ENCODE measurements around the gene PLEKHH2. TPM values are rescaled to one million over a fixed set of nuclear protein-coding genes. Genes with fewer than 3 reads are reported as not detected.
"Not testable (repeated sequence)": the region's sequence is repeated elsewhere in the genome, so short reads cannot be mapped to it uniquely, and the experiment has no call there.

The PLEKHH2 gene
- total and polyA plus RNA-seq, 4 donors, result 9.0 to 19.8 (median 15.5) TPM

DNA sequence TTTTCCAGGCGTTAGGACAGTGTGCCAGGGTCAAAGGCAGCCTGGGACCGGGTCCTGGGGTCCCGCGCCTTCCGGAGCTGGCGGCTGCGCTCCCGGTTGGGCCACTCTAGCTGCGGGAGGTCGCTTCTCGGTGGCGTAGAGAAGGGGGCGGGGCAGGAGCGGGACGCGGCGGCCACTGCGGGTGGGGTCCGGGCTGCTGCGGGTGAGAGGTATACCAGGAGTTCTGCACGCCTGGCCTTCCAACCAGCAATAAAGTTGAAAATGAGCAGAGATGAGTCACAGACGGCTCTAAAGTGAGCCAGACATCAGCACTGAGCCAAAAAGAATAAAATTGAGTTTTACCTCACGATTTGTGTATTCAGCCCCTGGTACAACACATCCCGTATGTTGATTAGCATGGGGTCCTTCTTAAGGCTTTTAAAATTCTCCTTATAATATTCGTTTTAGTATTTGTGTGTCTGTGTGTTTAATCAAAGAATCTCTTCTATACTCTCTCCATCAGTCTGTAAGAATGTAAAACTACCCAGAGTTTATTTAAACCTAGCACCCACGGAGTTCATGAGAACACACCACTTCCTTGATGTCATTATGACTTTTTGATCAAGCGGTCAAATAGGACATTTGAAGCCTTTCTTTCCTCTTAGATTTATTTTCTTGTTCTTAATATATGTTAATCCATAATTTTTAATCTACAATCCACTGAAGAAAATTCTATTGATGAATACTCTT is 39.4 kb downstream of the PLEKHH2 start, which contains the start of gene C1GALT1C1L:
Gene C1GALT1C1L (minus strand): TSS at position 108 of the 729 bp plus-strand sequence. CDS start 107 bp downstream, at position 1.
- Histone ChIP-seq H3K36me3 (ENCODE audit: control insufficient read depth, insufficient read depth, low read length) (no peaks in the 10 kb centered on the region), H3K27me3 (ENCODE audit: control insufficient read depth, insufficient read depth, low read length) (no peaks in the 10 kb centered on the region), H3K27ac (ENCODE audit: low read depth, low read length) (no peak within 1 kb of the TSS), H3K4me1 (ENCODE audit: control insufficient read depth, insufficient read depth, low read length) (no peaks in the 10 kb centered on the region), H3K4me3 (ENCODE audit: low read depth, low read length) (peak within 1 kb of the TSS; percentile 41), H3K9me3 (ENCODE audit: control insufficient read depth, insufficient read depth, low read length) (no peaks in the 10 kb centered on the region)
- peak; percentile 4 to 68 (median 8) for DNase-seq (ENCODE audit: low read depth in 4 of 6, low spot score in 6 of 6)
- 1% methylated on average over 21 of the region's 27 CpGs for WGBS (ENCODE audit: insufficient coverage)

- not testable (repeated sequence) for H3K36me3 ChIP-seq (ENCODE audit: control insufficient read depth, insufficient read depth, low read length); DNase-seq (ENCODE audit: low read depth in 4 of 6, low spot score in 6 of 6); H3K4me3 ChIP-seq (ENCODE audit: low read depth, low read length); H3K9me3 ChIP-seq (ENCODE audit: control insufficient read depth, insufficient read depth, low read length); H3K27me3 ChIP-seq (ENCODE audit: control insufficient read depth, insufficient read depth, low read length); H3K4me1 ChIP-seq (ENCODE audit: control insufficient read depth, insufficient read depth, low read length); H3K27ac ChIP-seq (ENCODE audit: low read depth, low read length)
- WGBS (ENCODE audit: insufficient coverage), result 92% methylated on average over 14 of the region's 32 CpGs
Observed at GRCh38 chr2:43677783-43678182, 40.7 kb downstream of the PLEKHH2 start.

DNA sequence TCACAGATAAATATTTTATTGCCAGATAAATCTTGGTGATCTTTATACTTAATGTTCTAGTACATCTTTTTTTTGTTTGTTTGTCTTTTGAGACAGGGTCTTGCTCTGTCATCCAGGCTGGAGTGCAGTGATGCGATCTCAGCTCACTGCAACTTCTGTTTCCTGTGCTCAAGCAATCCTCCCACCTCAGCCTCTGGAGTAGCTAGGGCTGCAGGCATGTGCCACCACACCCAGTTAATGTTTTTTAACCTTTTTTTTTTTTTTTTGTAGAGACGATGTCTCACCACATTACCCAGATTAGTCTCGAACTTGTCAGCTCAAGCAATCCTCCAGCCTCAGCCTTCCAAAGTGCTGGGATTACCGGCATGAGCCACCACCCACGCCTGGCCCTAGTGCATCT is 48.3 kb downstream of the PLEKHH2 start:
- DNase-seq (ENCODE audit: low read depth in 4 of 6, low spot score in 6 of 6), result no peak
- Histone ChIP-seq H3K9me3 (ENCODE audit: control insufficient read depth, insufficient read depth, low read length) (no peaks in the 10 kb centered on the region), H3K36me3 (ENCODE audit: control insufficient read depth, insufficient read depth, low read length) (no peaks in the 10 kb centered on the region), H3K27me3 (ENCODE audit: control insufficient read depth, insufficient read depth, low read length) (no peaks in the 10 kb centered on the region), H3K4me3 (ENCODE audit: low read depth, low read length) (no peak overlapping the region), H3K27ac (ENCODE audit: low read depth, low read length) (no peak overlapping the region), H3K4me1 (ENCODE audit: control insufficient read depth, insufficient read depth, low read length) (no peaks in the 10 kb centered on the region)
- WGBS (ENCODE audit: insufficient coverage), result 64% methylated on average over 1 of the region's 5 CpGs

DNA sequence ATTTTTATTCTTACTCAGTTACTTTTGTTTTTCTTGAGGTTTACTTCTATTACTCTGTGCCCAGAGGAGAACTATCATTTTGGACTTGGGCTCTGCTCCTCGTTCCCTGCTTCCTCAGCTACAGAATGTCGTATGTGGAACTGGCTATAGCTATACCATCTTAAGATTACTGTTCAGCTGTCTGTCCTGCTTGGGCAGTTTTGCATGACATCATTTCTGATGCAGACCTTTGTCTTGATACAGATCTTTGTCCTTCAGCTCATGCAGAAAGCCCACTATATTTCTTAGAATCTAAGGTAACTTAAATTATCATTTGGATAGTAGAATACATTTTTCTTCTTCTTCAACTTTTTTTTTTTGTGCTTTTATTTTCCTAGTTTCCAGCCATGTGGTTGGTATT is 52.9 kb downstream of the PLEKHH2 start:
- no peak overlapping the region for H3K4me3 ChIP-seq (ENCODE audit: low read depth, low read length)
- H3K27ac ChIP-seq (ENCODE audit: low read depth, low read length), result no peak overlapping the region
- WGBS (ENCODE audit: insufficient coverage), result 95% methylated on average over 2 of the region's 2 CpGs
- no peak for DNase-seq (ENCODE audit: low read depth in 4 of 6, low spot score in 6 of 6)
- H3K4me1 ChIP-seq (ENCODE audit: control insufficient read depth, insufficient read depth, low read length), result no peaks in the 10 kb centered on the region
- H3K36me3 ChIP-seq (ENCODE audit: control insufficient read depth, insufficient read depth, low read length), result no peaks in the 10 kb centered on the region
- no peaks in the 10 kb centered on the region for H3K9me3 ChIP-seq (ENCODE audit: control insufficient read depth, insufficient read depth, low read length)
- H3K27me3 ChIP-seq (ENCODE audit: control insufficient read depth, insufficient read depth, low read length), result no peaks in the 10 kb centered on the region

GRCh38 chr2:43692428-43692994 is 55.5 kb downstream of the PLEKHH2 start:
- no peaks in the 10 kb centered on the region for H3K27me3 ChIP-seq (ENCODE audit: control insufficient read depth, insufficient read depth, low read length)
- H3K9me3 ChIP-seq (ENCODE audit: control insufficient read depth, insufficient read depth, low read length), result no peaks in the 10 kb centered on the region
- H3K36me3 ChIP-seq (ENCODE audit: control insufficient read depth, insufficient read depth, low read length), result no peaks in the 10 kb centered on the region
- DNase-seq (ENCODE audit: low read depth in 4 of 6, low spot score in 6 of 6), result no peak
- no peak overlapping the region for H3K4me3 ChIP-seq (ENCODE audit: low read depth, low read length)
- H3K27ac ChIP-seq (ENCODE audit: low read depth, low read length), result no peak overlapping the region
- WGBS (ENCODE audit: insufficient coverage), result no CpG with 5 or more reads among the region's 5 CpGs
- H3K4me1 ChIP-seq (ENCODE audit: control insufficient read depth, insufficient read depth, low read length), result no peaks in the 10 kb centered on the region

- not testable (repeated sequence) for H3K4me1 ChIP-seq (ENCODE audit: control insufficient read depth, insufficient read depth, low read length); H3K27ac ChIP-seq (ENCODE audit: low read depth, low read length); H3K27me3 ChIP-seq (ENCODE audit: control insufficient read depth, insufficient read depth, low read length); H3K4me3 ChIP-seq (ENCODE audit: low read depth, low read length); H3K9me3 ChIP-seq (ENCODE audit: control insufficient read depth, insufficient read depth, low read length); H3K36me3 ChIP-seq (ENCODE audit: control insufficient read depth, insufficient read depth, low read length); DNase-seq (ENCODE audit: low read depth in 4 of 6, low spot score in 6 of 6)
- WGBS (ENCODE audit: insufficient coverage), result 100% methylated on average over 1 of the region's 6 CpGs
Observed at GRCh38 chr2:43698140-43698539, 61.1 kb downstream of the PLEKHH2 start.

- Histone ChIP-seq H3K4me1 (ENCODE audit: control insufficient read depth, insufficient read depth, low read length) (no peaks in the 10 kb centered on the region), H3K27me3 (ENCODE audit: control insufficient read depth, insufficient read depth, low read length) (no peaks in the 10 kb centered on the region), H3K36me3 (ENCODE audit: control insufficient read depth, insufficient read depth, low read length) (no peaks in the 10 kb centered on the region), H3K27ac (ENCODE audit: low read depth, low read length) (no peak overlapping the region), H3K9me3 (ENCODE audit: control insufficient read depth, insufficient read depth, low read length) (no peaks in the 10 kb centered on the region), H3K4me3 (ENCODE audit: low read depth, low read length) (no peak overlapping the region)
- DNase-seq (ENCODE audit: low read depth in 4 of 6, low spot score in 6 of 6), result peak in 1 of 6 donors; percentile 62
- WGBS (ENCODE audit: insufficient coverage), result 82% methylated on average over 2 of the region's 3 CpGs
Observed at GRCh38 chr2:43699761-43700160, 62.7 kb downstream of the PLEKHH2 start.

GRCh38 chr2:43701111-43701510 is 64.1 kb downstream of the PLEKHH2 start:
- Histone ChIP-seq H3K4me1 (ENCODE audit: control insufficient read depth, insufficient read depth, low read length) (no peaks in the 10 kb centered on the region), H3K4me3 (ENCODE audit: low read depth, low read length) (no peak overlapping the region), H3K36me3 (ENCODE audit: control insufficient read depth, insufficient read depth, low read length) (no peaks in the 10 kb centered on the region), H3K27ac (ENCODE audit: low read depth, low read length) (no peak overlapping the region), H3K27me3 (ENCODE audit: control insufficient read depth, insufficient read depth, low read length) (no peaks in the 10 kb centered on the region), H3K9me3 (ENCODE audit: control insufficient read depth, insufficient read depth, low read length) (no peaks in the 10 kb centered on the region)
- DNase-seq (ENCODE audit: low read depth in 4 of 6, low spot score in 6 of 6), result no peak

DNA sequence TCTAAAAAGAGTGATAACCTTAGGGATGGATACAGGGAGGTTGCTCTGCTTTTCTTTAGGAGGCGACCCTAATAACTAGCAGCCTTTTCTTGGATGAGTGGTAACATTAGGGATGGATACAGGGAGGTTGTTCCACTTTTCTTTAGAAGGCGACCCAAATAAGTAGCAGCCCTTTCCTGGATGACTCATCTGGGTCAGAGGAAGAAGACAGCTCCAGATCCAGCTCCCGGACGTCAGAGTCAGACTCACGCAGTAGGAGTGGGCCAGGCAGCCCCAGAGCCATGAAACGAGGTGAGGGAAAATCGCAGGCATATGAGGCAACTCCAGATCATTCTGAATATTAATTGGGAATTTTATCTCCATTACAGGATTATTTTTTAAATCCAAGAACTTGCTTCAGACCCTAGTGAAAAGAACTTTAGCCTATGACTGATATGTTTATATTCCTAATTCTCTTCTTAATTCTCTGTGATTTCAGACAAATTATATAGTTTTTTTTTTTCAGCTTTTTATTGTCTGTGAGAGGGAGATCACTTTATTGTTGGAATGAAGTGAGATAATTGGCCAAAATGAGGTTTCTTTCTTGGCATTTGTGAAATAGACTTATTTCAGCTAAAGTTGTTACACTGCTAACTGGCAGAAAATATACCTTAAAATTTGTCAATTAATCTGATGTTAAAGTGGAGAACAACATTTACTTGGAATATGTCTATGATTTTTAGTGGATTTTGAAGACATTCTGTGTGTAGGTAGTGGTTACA is 70.4 kb downstream of the PLEKHH2 start:
- no peaks in the 10 kb centered on the region for H3K9me3 ChIP-seq (ENCODE audit: control insufficient read depth, insufficient read depth, low read length)
- H3K27me3 ChIP-seq (ENCODE audit: control insufficient read depth, insufficient read depth, low read length), result no peaks in the 10 kb centered on the region
- no peaks in the 10 kb centered on the region for H3K4me1 ChIP-seq (ENCODE audit: control insufficient read depth, insufficient read depth, low read length)
- WGBS (ENCODE audit: insufficient coverage), result 90% methylated on average over 2 of the region's 7 CpGs
- H3K27ac ChIP-seq (ENCODE audit: low read depth, low read length), result no peak overlapping the region
- no peak for DNase-seq (ENCODE audit: low read depth in 4 of 6, low spot score in 6 of 6)
- H3K36me3 ChIP-seq (ENCODE audit: control insufficient read depth, insufficient read depth, low read length), result no peaks in the 10 kb centered on the region
- H3K4me3 ChIP-seq (ENCODE audit: low read depth, low read length), result no peak overlapping the region
